COLO829 (cell line): ENCODE measurements around the gene ZNF197.
"Not testable (repeated sequence)": the region's sequence is repeated elsewhere in the genome, so short reads cannot be mapped to it uniquely, and the experiment has no call there.

ENCODE experiments used
- DNase-seq: peaks from one replicate; pipeline ENCODE4 v3.0.0; 2012; ENCODE audit warnings: low spot score

Gene ZNF197

GRCh38 chr3:44624749-44625480, at the start of gene ZNF197:
Gene ZNF197, plus strand, starts transcription at chr3:44625036. Its CDS starts 4,119 bp downstream, at chr3:44629155.
- peak; percentile 87 for DNase-seq

GRCh38 chr3:44576613-44577012, 48.2 kb upstream of the ZNF197 start:
- no peak for DNase-seq

GRCh38 chr3:44577354-44577952, 47.4 kb upstream of the ZNF197 start:
- not testable (repeated sequence) for DNase-seq

GRCh38 chr3:44578316-44578715, 46.5 kb upstream of the ZNF197 start:
- DNase-seq, result not testable (repeated sequence)

- DNase-seq, result not testable (repeated sequence)
Observed at GRCh38 chr3:44578924-44579515, 45.8 kb upstream of the ZNF197 start.

GRCh38 chr3:44579749-44580148, 45.1 kb upstream of the ZNF197 start:
- DNase-seq, result not testable (repeated sequence)

DNA sequence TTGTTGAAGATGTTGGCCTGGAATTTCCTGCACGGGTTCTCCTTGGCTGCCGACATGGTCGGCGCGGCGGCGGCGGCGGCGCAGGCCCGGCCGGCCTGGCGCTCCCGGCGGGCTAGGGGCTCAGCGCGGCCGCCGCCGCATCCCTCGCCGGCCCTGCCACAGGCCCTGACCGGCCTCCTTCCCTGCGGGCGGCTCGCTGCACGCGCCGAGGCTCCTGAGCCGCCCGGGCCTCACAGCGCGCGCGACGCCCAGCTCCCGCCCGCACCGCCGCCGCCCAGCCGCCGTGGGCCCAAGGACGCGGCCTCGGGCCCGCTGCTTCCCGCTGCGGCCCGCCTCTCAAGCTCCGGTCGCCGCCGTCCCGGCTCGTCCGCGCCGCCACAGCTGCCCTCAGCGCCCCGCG, 43.9 kb upstream of the ZNF197 start:
- DNase-seq, result not testable (repeated sequence)

DNA sequence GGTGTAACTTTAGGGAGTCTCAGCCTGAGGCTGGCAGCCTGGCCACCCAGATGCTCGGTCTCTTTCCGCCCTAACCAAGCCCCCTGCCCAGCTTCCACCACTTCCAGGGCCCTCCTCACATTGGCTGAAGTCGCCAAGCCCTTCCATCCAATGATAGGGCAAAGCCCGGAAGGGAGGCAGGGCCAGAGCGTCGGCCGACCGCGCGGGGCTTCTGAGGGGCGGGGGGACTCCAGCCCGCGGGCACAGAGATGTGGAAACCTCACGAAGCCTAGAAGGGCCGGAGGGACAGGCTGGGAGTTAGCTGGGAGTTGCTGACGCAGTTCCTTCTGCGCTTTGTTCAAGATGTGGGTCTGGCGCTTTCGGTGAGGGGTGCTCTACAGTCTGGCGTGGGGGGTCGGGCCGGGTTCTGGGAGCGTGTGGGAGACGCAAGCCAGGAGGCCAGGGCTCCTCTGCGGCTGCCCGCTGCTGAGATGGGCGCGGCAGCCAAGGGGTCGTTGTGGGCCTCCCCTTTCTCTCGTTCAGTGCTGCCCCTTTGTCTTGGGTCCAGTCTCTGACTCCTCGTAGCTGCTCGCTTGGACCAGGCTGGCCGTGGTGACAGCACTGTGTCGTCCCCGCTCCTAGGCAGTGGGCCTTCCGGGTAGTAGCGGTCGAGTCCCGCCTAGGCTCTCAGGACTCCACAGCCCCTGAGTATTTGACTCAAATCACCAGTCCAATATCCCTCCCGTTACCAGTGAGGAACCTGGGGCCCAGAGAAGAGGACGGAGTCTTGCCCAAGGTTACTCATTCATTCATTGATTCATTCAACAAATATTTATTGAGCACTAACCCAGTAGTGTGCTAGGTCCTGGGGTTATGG, 40.0 kb upstream of the ZNF197 start, which contains the start of gene ZNF660:
ZNF660 (plus strand) TSS at position 319 of the 856 bp plus-strand sequence. CDS start 9,230 bp downstream, outside the sequence.
- DNase-seq, result no peak

- no peak for DNase-seq
Observed at GRCh38 chr3:44596621-44597020, 28.2 kb upstream of the ZNF197 start.

DNA sequence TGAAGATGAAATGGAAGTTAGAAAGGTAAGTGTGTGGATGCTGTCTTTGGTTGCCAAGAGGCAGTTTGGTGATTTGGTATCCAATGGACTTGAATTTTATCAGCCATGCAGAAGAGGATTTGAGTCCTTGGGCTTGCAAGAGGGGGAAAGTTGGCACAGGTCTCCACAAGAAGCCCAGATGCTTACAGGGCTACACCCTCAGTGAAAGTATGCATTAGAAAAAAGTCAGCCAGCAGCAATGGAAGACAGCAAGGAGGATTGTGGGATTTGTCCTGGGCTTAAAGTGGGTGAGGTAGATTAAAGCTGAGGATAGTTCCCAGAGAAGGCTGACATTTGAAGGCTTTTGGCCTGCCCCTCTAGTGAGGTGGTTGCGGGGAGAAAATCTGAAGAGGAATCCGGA, 23.1 kb upstream of the ZNF197 start:
- DNase-seq, result no peak

GRCh38 chr3:44612678-44613077, 12.2 kb upstream of the ZNF197 start:
- DNase-seq, result no peak

DNA sequence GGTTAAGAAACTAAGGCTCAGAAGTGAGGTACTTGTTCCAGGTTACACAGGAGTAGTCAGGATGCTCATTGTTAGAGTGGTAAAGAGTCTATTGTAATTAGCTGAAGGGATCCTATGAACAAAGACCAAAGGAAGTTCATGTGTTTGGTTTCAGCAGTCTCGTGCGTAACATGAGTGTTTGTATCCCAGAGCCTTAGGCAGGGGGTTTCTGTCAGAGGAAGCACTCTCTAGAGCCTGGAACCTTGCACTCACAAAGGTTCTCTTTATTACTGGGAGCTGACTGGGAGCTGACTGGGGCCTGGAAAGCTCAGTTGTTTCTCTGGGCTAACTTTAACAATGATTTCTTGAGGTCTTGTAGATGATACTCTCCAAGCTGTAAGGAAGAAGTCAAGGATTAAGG, 3.9 kb downstream of the ZNF197 start:
- peak; percentile 15 for DNase-seq

GRCh38 chr3:44632193-44632592, 7.4 kb downstream of the ZNF197 start:
- DNase-seq, result no peak

DNA sequence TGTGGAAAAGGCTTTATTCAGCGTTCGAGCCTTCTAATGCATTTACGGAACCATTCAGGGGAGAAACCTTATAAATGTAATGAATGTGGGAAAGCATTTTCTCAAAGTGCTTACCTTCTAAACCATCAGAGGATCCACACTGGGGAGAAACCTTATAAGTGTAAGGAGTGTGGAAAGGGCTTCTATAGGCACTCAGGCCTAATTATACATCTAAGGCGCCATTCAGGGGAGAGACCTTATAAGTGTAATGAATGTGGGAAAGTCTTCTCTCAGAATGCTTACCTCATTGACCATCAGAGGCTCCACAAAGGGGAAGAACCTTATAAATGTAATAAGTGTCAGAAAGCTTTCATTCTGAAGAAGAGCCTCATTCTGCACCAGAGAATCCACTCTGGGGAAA, 17.5 kb downstream of the ZNF197 start:
- DNase-seq, result no peak

- DNase-seq, result no peak
Observed at GRCh38 chr3:44643024-44643423, 18.2 kb downstream of the ZNF197 start.

DNA sequence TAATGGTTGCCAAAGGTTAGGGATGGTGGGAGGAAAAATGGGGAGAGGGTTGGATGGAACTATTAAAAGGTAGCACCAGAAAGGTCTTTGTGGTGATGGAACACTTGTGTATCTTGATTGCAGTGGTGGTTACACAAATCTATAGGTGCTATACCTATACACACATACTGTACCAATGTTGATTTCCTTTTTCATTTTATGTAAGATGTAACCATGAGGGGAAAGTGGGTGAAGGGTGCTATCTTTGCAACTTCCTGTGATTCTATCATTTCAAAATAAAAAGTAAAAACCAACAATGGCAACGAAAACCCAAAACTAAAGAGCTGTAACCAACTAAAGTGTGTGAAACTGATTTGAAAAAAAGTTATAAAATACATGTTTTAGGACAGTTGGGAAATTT, 22.9 kb downstream of the ZNF197 start:
- no peak for DNase-seq

GRCh38 chr3:44648564-44649229, 23.9 kb downstream of the ZNF197 start, which contains the start of gene ZNF35:
Gene ZNF35, plus strand, starts transcription at chr3:44648732. Its CDS starts 2,336 bp downstream, at chr3:44651068.
- DNase-seq, result peak; percentile 76

DNA sequence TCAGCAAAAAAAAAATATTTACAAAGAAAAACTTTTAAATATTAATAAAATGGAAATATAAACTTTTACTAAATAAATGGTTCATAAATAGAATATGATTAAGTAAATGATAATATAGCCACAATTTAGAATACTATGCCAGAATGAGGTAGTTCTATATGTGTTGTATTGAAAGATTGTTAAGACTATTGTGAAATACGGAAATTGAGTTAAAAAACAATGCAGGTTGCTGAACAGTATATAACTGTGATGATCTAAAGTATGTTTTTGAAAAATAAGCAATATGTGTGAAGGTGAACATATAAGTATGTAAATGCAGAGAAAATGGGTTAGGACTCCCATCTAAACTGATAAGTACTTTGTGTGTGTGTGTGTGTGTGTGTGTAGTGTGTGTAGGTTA, 24.9 kb downstream of the ZNF197 start:
- no peak for DNase-seq

DNA sequence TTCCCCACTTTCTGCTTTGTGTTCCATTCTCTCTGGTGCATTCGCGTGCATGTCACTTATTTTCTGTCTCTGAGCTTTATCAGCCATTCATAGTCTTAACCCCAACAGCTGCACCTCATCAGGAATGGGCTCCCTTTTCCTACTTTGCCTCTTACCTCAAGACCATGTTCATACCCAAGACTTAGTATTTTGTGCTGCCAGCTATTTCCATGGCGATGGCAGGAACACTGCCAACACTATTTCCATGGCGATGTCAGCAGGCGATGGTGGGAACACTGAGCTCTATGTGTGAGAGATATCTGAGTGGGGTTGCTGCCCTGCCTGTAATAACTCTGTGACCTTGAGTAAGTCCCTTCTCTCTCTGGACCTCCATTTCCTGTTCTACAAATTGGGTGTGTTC, 29.2 kb downstream of the ZNF197 start:
- no peak for DNase-seq

DNA sequence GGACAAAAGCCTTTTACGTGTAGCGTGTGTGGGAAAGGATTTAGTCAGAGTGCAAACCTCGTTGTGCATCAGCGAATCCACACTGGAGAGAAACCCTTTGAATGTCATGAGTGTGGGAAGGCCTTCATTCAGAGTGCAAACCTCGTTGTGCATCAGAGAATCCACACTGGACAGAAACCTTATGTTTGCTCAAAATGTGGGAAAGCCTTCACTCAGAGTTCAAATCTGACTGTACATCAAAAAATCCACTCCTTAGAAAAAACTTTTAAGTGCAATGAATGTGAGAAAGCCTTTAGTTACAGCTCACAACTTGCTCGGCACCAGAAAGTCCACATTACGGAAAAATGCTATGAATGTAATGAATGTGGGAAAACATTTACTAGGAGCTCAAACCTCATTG, 34.2 kb downstream of the ZNF197 start:
- no peak for DNase-seq

GRCh38 chr3:44659434-44659833, 34.6 kb downstream of the ZNF197 start:
- DNase-seq, result no peak

DNA sequence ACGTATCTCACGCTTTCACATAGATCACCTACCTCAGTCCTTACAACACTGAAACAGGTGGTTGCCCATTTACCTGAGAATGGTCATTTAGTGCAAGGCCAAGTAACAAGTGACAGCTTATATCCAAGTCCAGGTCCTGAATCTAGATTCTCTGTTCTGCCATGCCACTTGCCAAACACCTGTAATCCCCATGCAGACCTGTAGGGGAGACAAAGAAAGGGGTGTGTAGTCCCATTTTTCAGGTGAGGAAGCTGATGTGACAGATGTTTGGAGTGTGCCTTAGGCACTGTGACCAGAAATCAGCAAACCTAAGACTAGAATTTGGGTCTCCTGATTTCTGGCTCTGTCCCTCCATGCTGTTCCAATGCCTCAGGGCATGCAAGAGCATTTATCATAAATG, 36.4 kb downstream of the ZNF197 start:
- no peak for DNase-seq
